ENCODE measurements around the gene COTL1. TPM values are rescaled to one million over a fixed set of nuclear protein-coding genes. Genes with fewer than 3 reads are reported as not detected.
"Not testable (repeated sequence)": the region's sequence is repeated elsewhere in the genome, so short reads cannot be mapped to it uniquely, and the experiment has no call there.

Gene COTL1
- polyA plus RNA-seq, 4 donors = 43.6 to 166 (median 94.3) TPM

DNA sequence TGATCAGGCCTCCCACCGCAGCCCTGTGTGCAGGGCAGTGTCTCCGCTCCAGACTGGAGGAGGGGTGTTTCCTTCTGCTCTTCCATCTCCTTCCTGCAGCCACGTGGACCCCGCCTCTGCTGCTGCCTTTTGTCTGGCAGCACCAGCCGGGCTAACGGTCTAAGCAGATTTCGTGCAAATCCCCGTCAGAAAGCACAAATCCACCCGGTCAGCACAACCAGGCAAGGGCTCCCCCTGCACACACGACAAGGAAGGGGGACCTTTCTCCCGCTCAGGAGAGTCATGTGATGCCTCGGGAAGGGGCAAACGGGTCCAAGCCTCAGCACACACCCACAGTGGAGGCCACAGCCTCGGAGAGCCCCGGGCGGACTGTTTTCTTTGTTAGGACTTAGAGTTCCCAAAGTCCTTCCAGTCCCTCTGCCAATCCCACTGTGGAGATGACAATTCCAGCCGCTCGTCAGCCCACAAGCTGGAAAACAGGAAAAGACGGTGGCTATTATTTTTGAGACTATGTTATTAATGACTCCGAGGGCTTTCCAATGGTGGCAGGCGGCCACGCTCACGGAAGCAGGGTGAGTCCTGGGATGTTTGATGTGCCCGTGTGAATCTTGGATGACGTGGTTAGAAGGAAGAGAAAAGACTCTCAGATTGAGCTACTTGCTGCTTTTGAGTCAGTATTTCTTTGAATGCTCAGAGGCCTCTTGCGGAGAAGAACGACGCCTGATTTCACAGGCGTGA, 90.9 kb downstream of the COTL1 start:
- Histone ChIP-seq H3K27me3 (ENCODE audit: control insufficient read depth in 3 of 3, insufficient read depth in 3 of 3, low read length in 3 of 3) (no peaks in the 10 kb centered on the region), H3K4me1 (ENCODE audit: control insufficient read depth in 3 of 3, insufficient read depth in 2 of 3, low read depth in 1 of 3, low read length in 2 of 3) (peaks cover 0 to 7% (median 0%) of the 10 kb centered on the region in 3 donors), H3K27ac (ENCODE audit: low read depth in 1 of 3, low read length in 2 of 3) (peak overlapping the region in 2 of 3 donors; percentile 19 to 39), H3K9me3 (ENCODE audit: control insufficient read depth in 2 of 2, insufficient read depth in 1 of 2, low read depth in 1 of 2, low read length in 1 of 2) (peaks cover 0 to 9% of the 10 kb centered on the region in 2 donors), H3K4me3 (ENCODE audit: low read depth in 1 of 3, low read length in 3 of 3) (no peak overlapping the region), H3K36me3 (ENCODE audit: control insufficient read depth in 3 of 3, insufficient read depth in 2 of 3, low read depth in 1 of 3, low read length in 3 of 3) (no peaks in the 10 kb centered on the region)
- DNase-seq (no peak), FAIRE-seq (no peak)
- WGBS, 3 donors = 46 to 78% (median 75%) methylated on average over 29 of the region's 29 CpGs

- not testable (repeated sequence) for H3K4me1 ChIP-seq (ENCODE audit: control insufficient read depth in 3 of 3, insufficient read depth in 2 of 3, low read depth in 1 of 3, low read length in 2 of 3); H3K27me3 ChIP-seq (ENCODE audit: control insufficient read depth in 3 of 3, insufficient read depth in 3 of 3, low read length in 3 of 3); DNase-seq; H3K27ac ChIP-seq (ENCODE audit: low read depth in 1 of 3, low read length in 2 of 3); H3K4me3 ChIP-seq (ENCODE audit: low read depth in 1 of 3, low read length in 3 of 3); FAIRE-seq; H3K36me3 ChIP-seq (ENCODE audit: control insufficient read depth in 3 of 3, insufficient read depth in 2 of 3, low read depth in 1 of 3, low read length in 3 of 3); H3K9me3 ChIP-seq (ENCODE audit: control insufficient read depth in 2 of 2, insufficient read depth in 1 of 2, low read depth in 1 of 2, low read length in 1 of 2)
- 85 to 95% (median 94%) methylated on average over 15 to 19 of the region's 21 CpGs for WGBS, 3 donors
Measured at GRCh38 chr16:84524941-84525581, 92.8 kb downstream of the COTL1 start.

DNA sequence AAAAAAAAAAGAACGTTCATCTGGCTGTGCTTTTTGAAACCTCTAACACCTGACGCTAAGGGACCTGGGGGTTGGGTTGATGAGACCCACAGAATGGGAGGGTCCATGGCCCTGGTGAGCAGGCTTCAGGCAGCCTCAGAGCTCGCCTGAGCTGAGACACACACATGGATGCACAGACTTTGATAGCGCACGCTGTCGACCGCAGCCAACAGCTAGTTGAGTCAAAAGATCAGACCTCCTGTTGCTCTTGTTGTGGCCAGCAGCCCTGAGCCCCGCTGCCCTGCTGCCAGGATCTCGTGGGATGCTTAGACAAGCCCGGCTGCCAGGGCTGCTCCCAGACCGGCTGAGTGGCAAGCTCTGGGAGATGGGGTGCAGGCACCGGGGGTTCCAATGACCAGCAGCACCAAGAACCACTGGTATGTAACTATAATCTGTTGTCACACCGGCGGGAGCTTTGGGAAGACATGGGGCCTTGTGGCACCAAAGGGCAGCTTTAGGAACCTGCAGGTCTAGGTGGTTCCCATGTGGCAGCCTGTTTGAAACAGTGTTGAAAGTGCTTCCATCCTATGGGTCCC, 93.4 kb downstream of the COTL1 start:
- no peak overlapping the region for H3K4me3 ChIP-seq (ENCODE audit: low read depth in 1 of 3, low read length in 3 of 3)
- peaks cover 0 to 5% of the 10 kb centered on the region in 2 donors for H3K9me3 ChIP-seq (ENCODE audit: control insufficient read depth in 2 of 2, insufficient read depth in 1 of 2, low read depth in 1 of 2, low read length in 1 of 2)
- no peaks in the 10 kb centered on the region for H3K27me3 ChIP-seq (ENCODE audit: control insufficient read depth in 3 of 3, insufficient read depth in 3 of 3, low read length in 3 of 3)
- no peaks in the 10 kb centered on the region for H3K36me3 ChIP-seq (ENCODE audit: control insufficient read depth in 3 of 3, insufficient read depth in 2 of 3, low read depth in 1 of 3, low read length in 3 of 3)
- DNase-seq (no peak), FAIRE-seq (no peak)
- no peak overlapping the region for H3K27ac ChIP-seq (ENCODE audit: low read depth in 1 of 3, low read length in 2 of 3)
- peaks cover 0 to 7% (median 0%) of the 10 kb centered on the region in 3 donors for H3K4me1 ChIP-seq (ENCODE audit: control insufficient read depth in 3 of 3, insufficient read depth in 2 of 3, low read depth in 1 of 3, low read length in 2 of 3)
- WGBS, 3 donors = 72 to 90% (median 81%) methylated on average over 14 of the region's 14 CpGs

- FAIRE-seq = no peak
Measured at GRCh38 chr16:84521497-84521770, 96.4 kb downstream of the COTL1 start.

DNA sequence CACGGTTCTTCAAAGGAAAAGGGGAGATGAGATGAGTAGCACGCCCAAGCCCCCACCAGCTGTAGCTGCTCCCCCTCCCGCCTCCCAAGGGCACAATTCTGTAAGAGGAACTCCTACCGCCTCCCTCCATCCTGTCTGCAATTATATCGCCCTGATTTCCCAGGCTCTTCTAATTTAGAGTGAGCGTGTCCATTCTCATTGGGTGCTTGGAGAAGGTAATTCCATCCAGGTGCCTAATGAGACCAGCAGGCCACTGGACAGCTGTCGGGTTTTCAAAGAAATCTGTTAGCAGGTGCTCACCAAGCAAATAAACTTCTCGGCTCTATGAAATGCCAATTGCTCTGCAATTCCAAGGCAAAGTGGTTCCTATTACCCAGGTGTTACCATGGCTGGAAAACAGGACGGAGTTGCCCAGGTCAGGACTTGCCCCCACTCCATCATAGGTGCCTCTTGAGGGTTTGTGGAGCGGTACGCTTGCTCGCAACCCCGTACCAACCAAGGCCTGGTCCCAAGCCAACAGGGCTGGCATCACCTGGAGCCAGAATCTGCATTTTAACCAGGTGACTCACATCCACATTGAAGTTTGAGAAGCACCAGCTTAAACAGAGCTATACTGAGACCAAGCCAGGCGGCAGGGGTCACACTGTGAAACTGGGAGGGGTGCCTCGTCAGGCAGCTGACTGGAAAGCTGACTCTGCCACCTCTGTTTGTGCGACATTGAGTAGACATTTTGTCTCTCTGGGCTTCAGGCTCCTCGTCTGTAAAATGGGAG, 97.0 kb downstream of the COTL1 start:
- DNase-seq (no peak), FAIRE-seq (no peak)
- no peaks in the 10 kb centered on the region for H3K27me3 ChIP-seq (ENCODE audit: control insufficient read depth in 3 of 3, insufficient read depth in 3 of 3, low read length in 3 of 3)
- peaks cover 0 to 3% of the 10 kb centered on the region in 2 donors for H3K9me3 ChIP-seq (ENCODE audit: control insufficient read depth in 2 of 2, insufficient read depth in 1 of 2, low read depth in 1 of 2, low read length in 1 of 2)
- no peak overlapping the region for H3K4me3 ChIP-seq (ENCODE audit: low read depth in 1 of 3, low read length in 3 of 3)
- 26 to 55% (median 45%) methylated on average over 17 of the region's 17 CpGs for WGBS, 3 donors
- H3K36me3 ChIP-seq (ENCODE audit: control insufficient read depth in 3 of 3, insufficient read depth in 2 of 3, low read depth in 1 of 3, low read length in 3 of 3) = no peaks in the 10 kb centered on the region
- no peaks in the 10 kb centered on the region for H3K4me1 ChIP-seq (ENCODE audit: control insufficient read depth in 3 of 3, insufficient read depth in 2 of 3, low read depth in 1 of 3, low read length in 2 of 3)
- H3K27ac ChIP-seq (ENCODE audit: low read depth in 1 of 3, low read length in 2 of 3) = no peak overlapping the region

More at GRCh38 chr16:84521497-84521770, 96.4 kb downstream of the COTL1 start:
- 37 to 63% (median 51%) methylated on average over 4 of the region's 4 CpGs for WGBS, 3 donors
- Histone ChIP-seq H3K9me3 (ENCODE audit: control insufficient read depth in 2 of 2, insufficient read depth in 1 of 2, low read depth in 1 of 2, low read length in 1 of 2) (peaks cover 0 to 3% of the 10 kb centered on the region in 2 donors), H3K4me3 (ENCODE audit: low read depth in 1 of 3, low read length in 3 of 3) (no peak overlapping the region), H3K27me3 (ENCODE audit: control insufficient read depth in 3 of 3, insufficient read depth in 3 of 3, low read length in 3 of 3) (no peaks in the 10 kb centered on the region), H3K36me3 (ENCODE audit: control insufficient read depth in 3 of 3, insufficient read depth in 2 of 3, low read depth in 1 of 3, low read length in 3 of 3) (no peaks in the 10 kb centered on the region), H3K4me1 (ENCODE audit: control insufficient read depth in 3 of 3, insufficient read depth in 2 of 3, low read depth in 1 of 3, low read length in 2 of 3) (peaks cover 0 to under 1% (median 0%) of the 10 kb centered on the region in 3 donors), H3K27ac (ENCODE audit: low read depth in 1 of 3, low read length in 2 of 3) (no peak overlapping the region)
- no peak for DNase-seq

GRCh38 chr16:84519855-84520254, 98.0 kb downstream of the COTL1 start:
- no peak for FAIRE-seq
- Histone ChIP-seq H3K9me3 (ENCODE audit: control insufficient read depth in 2 of 2, insufficient read depth in 1 of 2, low read depth in 1 of 2, low read length in 1 of 2) (peaks cover 0 to 3% of the 10 kb centered on the region in 2 donors), H3K4me1 (ENCODE audit: control insufficient read depth in 3 of 3, insufficient read depth in 2 of 3, low read depth in 1 of 3, low read length in 2 of 3) (no peaks in the 10 kb centered on the region), H3K27ac (ENCODE audit: low read depth in 1 of 3, low read length in 2 of 3) (no peak overlapping the region), H3K36me3 (ENCODE audit: control insufficient read depth in 3 of 3, insufficient read depth in 2 of 3, low read depth in 1 of 3, low read length in 3 of 3) (no peaks in the 10 kb centered on the region), H3K27me3 (ENCODE audit: control insufficient read depth in 3 of 3, insufficient read depth in 3 of 3, low read length in 3 of 3) (no peaks in the 10 kb centered on the region), H3K4me3 (ENCODE audit: low read depth in 1 of 3, low read length in 3 of 3) (no peak overlapping the region)
- no peak for DNase-seq
- WGBS, 3 donors = 62 to 83% (median 79%) methylated on average over 11 of the region's 11 CpGs

DNA sequence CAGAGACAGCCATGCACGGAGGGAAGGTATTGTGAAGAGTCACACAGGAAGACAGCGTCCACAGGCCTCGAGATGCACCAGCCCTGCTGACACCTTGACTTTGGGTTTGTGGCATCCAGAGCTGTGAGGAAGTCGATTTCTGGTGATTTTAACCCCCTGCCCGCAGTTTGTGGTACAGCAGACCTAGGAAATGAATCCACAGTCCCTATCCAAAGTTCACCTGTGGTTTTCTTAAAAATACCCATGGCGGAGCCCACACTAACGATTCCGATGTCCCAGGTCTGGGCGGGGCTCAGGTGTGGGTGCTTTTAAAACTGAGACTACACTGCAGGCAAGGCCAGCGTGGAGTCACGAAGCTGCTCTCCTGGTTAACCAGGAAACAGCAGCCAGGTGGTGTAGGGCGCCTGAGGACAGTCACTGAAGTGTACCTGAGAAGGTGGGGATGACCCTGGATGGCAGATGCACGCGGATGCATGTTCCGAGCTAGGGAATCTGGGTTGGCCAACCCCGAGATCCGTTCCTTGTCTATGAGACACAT, 99.0 kb downstream of the COTL1 start:
- Histone ChIP-seq H3K27me3 (ENCODE audit: control insufficient read depth in 3 of 3, insufficient read depth in 3 of 3, low read length in 3 of 3) (no peaks in the 10 kb centered on the region), H3K4me3 (ENCODE audit: low read depth in 1 of 3, low read length in 3 of 3) (no peak overlapping the region), H3K4me1 (ENCODE audit: control insufficient read depth in 3 of 3, insufficient read depth in 2 of 3, low read depth in 1 of 3, low read length in 2 of 3) (no peaks in the 10 kb centered on the region), H3K27ac (ENCODE audit: low read depth in 1 of 3, low read length in 2 of 3) (peak overlapping the region in 1 of 3 donors; percentile 30), H3K9me3 (ENCODE audit: control insufficient read depth in 2 of 2, insufficient read depth in 1 of 2, low read depth in 1 of 2, low read length in 1 of 2) (peaks cover 0 to 3% of the 10 kb centered on the region in 2 donors), H3K36me3 (ENCODE audit: control insufficient read depth in 3 of 3, insufficient read depth in 2 of 3, low read depth in 1 of 3, low read length in 3 of 3) (no peaks in the 10 kb centered on the region)
- DNase-seq = peak in 1 of 2 donors; percentile 65
- WGBS, 3 donors = 28 to 58% (median 38%) methylated on average over 17 of the region's 17 CpGs
- no peak for FAIRE-seq

GRCh38 chr16:84518220-84518619, 99.7 kb downstream of the COTL1 start:
- H3K4me3 ChIP-seq (ENCODE audit: low read depth in 1 of 3, low read length in 3 of 3); H3K9me3 ChIP-seq (ENCODE audit: control insufficient read depth in 2 of 2, insufficient read depth in 1 of 2, low read depth in 1 of 2, low read length in 1 of 2); H3K27me3 ChIP-seq (ENCODE audit: control insufficient read depth in 3 of 3, insufficient read depth in 3 of 3, low read length in 3 of 3); DNase-seq; FAIRE-seq; H3K4me1 ChIP-seq (ENCODE audit: control insufficient read depth in 3 of 3, insufficient read depth in 2 of 3, low read depth in 1 of 3, low read length in 2 of 3); H3K27ac ChIP-seq (ENCODE audit: low read depth in 1 of 3, low read length in 2 of 3); H3K36me3 ChIP-seq (ENCODE audit: control insufficient read depth in 3 of 3, insufficient read depth in 2 of 3, low read depth in 1 of 3, low read length in 3 of 3): not testable (repeated sequence)
- WGBS, 3 donors = 81 to 90% (median 88%) methylated on average over 3 of the region's 3 CpGs

All from small intestine (tissue), 7 donors.